ENCODE results near the gene FZD10. TPM values are rescaled to one million over a fixed set of nuclear protein-coding genes. Genes with fewer than 3 reads are reported as not detected.

FZD10 gene
- total and polyA plus RNA-seq, 2 experiments from 2014 or later, result 0.11 to 0.45 TPM

DNA sequence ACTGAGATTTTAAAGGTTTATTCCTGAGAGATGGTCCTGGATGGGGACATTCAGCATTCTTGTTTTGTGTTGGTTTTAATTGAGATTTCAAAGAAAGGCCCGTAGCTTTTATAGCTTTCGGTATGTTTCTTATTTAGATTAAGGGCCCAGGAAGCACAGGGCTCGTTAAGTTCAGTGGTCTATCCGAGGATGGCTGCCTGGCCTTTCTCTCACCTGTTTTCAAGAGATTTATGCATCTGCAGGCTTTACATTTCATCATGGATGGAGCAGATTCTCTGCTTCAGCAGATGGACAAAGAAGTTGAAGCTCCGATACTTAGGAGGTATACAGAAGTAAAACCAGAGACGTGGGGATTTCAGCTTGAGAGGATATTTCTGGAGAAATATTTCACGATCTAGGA lies 16.0 kb downstream of the FZD10 start (continued):
- TF ChIP-seq, protein P1, sequence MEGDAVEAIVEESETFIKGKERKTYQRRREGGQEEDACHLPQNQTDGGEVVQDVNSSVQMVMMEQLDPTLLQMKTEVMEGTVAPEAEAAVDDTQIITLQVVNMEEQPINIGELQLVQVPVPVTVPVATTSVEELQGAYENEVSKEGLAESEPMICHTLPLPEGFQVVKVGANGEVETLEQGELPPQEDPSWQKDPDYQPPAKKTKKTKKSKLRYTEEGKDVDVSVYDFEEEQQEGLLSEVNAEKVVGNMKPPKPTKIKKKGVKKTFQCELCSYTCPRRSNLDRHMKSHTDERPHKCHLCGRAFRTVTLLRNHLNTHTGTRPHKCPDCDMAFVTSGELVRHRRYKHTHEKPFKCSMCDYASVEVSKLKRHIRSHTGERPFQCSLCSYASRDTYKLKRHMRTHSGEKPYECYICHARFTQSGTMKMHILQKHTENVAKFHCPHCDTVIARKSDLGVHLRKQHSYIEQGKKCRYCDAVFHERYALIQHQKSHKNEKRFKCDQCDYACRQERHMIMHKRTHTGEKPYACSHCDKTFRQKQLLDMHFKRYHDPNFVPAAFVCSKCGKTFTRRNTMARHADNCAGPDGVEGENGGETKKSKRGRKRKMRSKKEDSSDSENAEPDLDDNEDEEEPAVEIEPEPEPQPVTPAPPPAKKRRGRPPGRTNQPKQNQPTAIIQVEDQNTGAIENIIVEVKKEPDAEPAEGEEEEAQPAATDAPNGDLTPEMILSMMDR (conservative IDR thresholded peaks at IDR 0.05; ENCODE audit: low read depth in 2 of 2), result no peak
- TF ChIP-seq NANOG (IDR thresholded peaks at IDR 0.05; ENCODE audit: borderline replicate concordance) (no peak), CREB1 (CRISPR knock-in tag; IDR thresholded peaks at IDR 0.05; ENCODE audit: low read depth) (no peak), ZNF114 (CRISPR knock-in tag; IDR thresholded peaks at IDR 0.05) (no peak), STAT1 (IDR thresholded peaks at IDR 0.05; ENCODE audit: unreplicated experiment) (no peak), EZH2phosphoT487 (IDR thresholded peaks at IDR 0.05; ENCODE audit: unreplicated experiment) (no peak), JUNB (IDR thresholded peaks at IDR 0.05; ENCODE audit: unreplicated experiment) (no peak), ZNF331 (CRISPR knock-in tag; IDR thresholded peaks at IDR 0.05; ENCODE audit: low read depth) (no peak)
- TF ChIP-seq, protein P2, sequence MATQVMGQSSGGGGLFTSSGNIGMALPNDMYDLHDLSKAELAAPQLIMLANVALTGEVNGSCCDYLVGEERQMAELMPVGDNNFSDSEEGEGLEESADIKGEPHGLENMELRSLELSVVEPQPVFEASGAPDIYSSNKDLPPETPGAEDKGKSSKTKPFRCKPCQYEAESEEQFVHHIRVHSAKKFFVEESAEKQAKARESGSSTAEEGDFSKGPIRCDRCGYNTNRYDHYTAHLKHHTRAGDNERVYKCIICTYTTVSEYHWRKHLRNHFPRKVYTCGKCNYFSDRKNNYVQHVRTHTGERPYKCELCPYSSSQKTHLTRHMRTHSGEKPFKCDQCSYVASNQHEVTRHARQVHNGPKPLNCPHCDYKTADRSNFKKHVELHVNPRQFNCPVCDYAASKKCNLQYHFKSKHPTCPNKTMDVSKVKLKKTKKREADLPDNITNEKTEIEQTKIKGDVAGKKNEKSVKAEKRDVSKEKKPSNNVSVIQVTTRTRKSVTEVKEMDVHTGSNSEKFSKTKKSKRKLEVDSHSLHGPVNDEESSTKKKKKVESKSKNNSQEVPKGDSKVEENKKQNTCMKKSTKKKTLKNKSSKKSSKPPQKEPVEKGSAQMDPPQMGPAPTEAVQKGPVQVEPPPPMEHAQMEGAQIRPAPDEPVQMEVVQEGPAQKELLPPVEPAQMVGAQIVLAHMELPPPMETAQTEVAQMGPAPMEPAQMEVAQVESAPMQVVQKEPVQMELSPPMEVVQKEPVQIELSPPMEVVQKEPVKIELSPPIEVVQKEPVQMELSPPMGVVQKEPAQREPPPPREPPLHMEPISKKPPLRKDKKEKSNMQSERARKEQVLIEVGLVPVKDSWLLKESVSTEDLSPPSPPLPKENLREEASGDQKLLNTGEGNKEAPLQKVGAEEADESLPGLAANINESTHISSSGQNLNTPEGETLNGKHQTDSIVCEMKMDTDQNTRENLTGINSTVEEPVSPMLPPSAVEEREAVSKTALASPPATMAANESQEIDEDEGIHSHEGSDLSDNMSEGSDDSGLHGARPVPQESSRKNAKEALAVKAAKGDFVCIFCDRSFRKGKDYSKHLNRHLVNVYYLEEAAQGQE (IDR thresholded peaks at IDR 0.05; ENCODE audit: unreplicated experiment), result no peak
- TF ChIP-seq, protein P3, sequence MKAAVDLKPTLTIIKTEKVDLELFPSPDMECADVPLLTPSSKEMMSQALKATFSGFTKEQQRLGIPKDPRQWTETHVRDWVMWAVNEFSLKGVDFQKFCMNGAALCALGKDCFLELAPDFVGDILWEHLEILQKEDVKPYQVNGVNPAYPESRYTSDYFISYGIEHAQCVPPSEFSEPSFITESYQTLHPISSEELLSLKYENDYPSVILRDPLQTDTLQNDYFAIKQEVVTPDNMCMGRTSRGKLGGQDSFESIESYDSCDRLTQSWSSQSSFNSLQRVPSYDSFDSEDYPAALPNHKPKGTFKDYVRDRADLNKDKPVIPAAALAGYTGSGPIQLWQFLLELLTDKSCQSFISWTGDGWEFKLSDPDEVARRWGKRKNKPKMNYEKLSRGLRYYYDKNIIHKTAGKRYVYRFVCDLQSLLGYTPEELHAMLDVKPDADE (IDR thresholded peaks at IDR 0.05), result no peak

DNA sequence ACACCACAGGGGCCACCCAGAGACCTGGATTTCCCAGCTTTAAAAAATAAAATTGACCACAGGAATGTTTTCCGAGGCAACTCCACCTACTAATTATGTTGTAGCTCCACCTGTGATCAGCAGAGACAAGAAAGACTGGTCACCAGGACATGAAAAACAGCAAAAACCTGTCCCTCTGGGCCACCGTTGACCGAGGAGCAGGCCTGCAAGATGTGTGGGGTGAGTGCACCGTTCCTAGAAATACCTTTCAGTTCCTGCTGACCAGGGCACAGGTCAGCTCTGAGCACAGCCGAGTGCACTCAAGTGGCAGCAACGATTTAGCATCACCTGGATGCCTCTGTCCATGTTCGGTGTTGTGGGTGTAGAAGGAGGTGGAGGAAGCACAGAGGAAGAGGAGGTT lies 16.9 kb downstream of the FZD10 start:
- DNase-seq (ENCODE audit: low spot score) (no peak), ATAC-seq (no peak)
- Mint-ChIP-seq H3K36me3 (ENCODE audit: low read depth) (peaks cover 41% of the 10 kb centered on the region), H3K27me3 (ENCODE audit: insufficient read depth, low read depth, poor library complexity) (peaks cover 6% of the 10 kb centered on the region), H3K9me3 (peaks cover 99% of the 10 kb centered on the region), H3K4me3 (no peak overlapping the region), H3K27ac (no peak overlapping the region), H3K4me1 (no peaks in the 10 kb centered on the region)
- Histone ChIP-seq H3K27ac (ENCODE audit: low read depth) (no peak overlapping the region), H3K79me2 (replicated peaks; ENCODE audit: insufficient read depth) (no peaks in the 10 kb centered on the region), H3K9me2 (ENCODE audit: insufficient read depth) (no peaks in the 10 kb centered on the region), H4K20me1 (replicated peaks; ENCODE audit: insufficient read depth) (no peaks in the 10 kb centered on the region), H3K27me3 (ENCODE audit: insufficient read depth) (peaks cover 4% of the 10 kb centered on the region; the same call in 1 of the 2 replicates), H3K36me3 (ENCODE audit: insufficient read depth) (no peaks in the 10 kb centered on the region), H3F3A (replicated peaks; ENCODE audit: low read depth) (no peaks in the 10 kb centered on the region), H3K4me1 (ENCODE audit: insufficient read depth) (no peaks in the 10 kb centered on the region), H3K4me3 (no peak overlapping the region), H3K4me2 (no peak overlapping the region), H2AFZ (no peak overlapping the region)
- TF ChIP-seq, protein P4, sequence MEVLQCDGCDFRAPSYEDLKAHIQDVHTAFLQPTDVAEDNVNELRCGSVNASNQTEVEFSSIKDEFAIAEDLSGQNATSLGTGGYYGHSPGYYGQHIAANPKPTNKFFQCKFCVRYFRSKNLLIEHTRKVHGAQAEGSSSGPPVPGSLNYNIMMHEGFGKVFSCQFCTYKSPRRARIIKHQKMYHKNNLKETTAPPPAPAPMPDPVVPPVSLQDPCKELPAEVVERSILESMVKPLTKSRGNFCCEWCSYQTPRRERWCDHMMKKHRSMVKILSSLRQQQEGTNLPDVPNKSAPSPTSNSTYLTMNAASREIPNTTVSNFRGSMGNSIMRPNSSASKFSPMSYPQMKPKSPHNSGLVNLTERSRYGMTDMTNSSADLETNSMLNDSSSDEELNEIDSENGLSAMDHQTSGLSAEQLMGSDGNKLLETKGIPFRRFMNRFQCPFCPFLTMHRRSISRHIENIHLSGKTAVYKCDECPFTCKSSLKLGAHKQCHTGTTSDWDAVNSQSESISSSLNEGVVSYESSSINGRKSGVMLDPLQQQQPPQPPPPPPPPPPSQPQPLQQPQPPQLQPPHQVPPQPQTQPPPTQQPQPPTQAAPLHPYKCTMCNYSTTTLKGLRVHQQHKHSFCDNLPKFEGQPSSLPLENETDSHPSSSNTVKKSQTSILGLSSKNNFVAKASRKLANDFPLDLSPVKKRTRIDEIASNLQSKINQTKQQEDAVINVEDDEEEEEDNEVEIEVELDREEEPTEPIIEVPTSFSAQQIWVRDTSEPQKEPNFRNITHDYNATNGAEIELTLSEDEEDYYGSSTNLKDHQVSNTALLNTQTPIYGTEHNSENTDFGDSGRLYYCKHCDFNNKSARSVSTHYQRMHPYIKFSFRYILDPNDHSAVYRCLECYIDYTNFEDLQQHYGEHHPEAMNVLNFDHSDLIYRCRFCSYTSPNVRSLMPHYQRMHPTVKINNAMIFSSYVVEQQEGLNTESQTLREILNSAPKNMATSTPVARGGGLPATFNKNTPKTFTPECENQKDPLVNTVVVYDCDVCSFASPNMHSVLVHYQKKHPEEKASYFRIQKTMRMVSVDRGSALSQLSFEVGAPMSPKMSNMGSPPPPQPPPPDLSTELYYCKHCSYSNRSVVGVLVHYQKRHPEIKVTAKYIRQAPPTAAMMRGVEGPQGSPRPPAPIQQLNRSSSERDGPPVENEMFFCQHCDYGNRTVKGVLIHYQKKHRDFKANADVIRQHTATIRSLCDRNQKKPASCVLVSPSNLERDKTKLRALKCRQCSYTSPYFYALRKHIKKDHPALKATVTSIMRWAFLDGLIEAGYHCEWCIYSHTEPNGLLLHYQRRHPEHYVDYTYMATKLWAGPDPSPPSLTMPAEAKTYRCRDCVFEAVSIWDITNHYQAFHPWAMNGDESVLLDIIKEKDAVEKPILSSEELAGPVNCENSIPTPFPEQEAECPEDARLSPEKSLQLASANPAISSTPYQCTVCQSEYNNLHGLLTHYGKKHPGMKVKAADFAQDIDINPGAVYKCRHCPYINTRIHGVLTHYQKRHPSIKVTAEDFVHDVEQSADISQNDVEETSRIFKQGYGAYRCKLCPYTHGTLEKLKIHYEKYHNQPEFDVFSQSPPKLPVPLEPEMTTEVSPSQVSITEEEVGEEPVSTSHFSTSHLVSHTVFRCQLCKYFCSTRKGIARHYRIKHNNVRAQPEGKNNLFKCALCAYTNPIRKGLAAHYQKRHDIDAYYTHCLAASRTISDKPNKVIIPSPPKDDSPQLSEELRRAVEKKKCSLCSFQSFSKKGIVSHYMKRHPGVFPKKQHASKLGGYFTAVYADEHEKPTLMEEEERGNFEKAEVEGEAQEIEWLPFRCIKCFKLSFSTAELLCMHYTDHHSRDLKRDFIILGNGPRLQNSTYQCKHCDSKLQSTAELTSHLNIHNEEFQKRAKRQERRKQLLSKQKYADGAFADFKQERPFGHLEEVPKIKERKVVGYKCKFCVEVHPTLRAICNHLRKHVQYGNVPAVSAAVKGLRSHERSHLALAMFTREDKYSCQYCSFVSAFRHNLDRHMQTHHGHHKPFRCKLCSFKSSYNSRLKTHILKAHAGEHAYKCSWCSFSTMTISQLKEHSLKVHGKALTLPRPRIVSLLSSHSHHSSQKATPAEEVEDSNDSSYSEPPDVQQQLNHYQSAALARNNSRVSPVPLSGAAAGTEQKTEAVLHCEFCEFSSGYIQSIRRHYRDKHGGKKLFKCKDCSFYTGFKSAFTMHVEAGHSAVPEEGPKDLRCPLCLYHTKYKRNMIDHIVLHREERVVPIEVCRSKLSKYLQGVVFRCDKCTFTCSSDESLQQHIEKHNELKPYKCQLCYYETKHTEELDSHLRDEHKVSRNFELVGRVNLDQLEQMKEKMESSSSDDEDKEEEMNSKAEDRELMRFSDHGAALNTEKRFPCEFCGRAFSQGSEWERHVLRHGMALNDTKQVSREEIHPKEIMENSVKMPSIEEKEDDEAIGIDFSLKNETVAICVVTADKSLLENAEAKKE (CRISPR knock-in tag; IDR thresholded peaks at IDR 0.05), result no peak
- TF ChIP-seq POLR2AphosphoS5 (IDR thresholded peaks at IDR 0.05; ENCODE audit: low read depth) (no peak), CREB1 (CRISPR knock-in tag; IDR thresholded peaks at IDR 0.05; ENCODE audit: low read depth) (no peak), JUNB (IDR thresholded peaks at IDR 0.05; ENCODE audit: unreplicated experiment) (no peak)

All from GM23338 (cell line).